HG02938 (cell line): Measurements from ENCODE around the gene SHISA8.
"Not testable (repeated sequence)": the region's sequence is repeated elsewhere in the genome, so short reads cannot be mapped to it uniquely, and the experiment has no call there.

Experiments used
- ATAC-seq: cut with Tn5 transposase; IDR thresholded peaks from one replicate; pipeline ENCODE4 v1.9.1; 2021; ENCODE audit warnings: mild to moderate bottlenecking, moderate library complexity; ENCODE audit not compliant: unreplicated experiment

Gene SHISA8

GRCh38 chr22:41900652-41901312 is 14.1 kb downstream of the SHISA8 start:
- no peak for ATAC-seq

GRCh38 chr22:41899992-41900651 is 14.8 kb downstream of the SHISA8 start:
- ATAC-seq = no peak

GRCh38 chr22:41899110-41899509 is 15.8 kb downstream of the SHISA8 start:
- no peak for ATAC-seq

GRCh38 chr22:41898645-41899044 is 16.2 kb downstream of the SHISA8 start:
- no peak for ATAC-seq

- no peak for ATAC-seq
Measured at GRCh38 chr22:41893591-41894375, 21.1 kb downstream of the SHISA8 start.

- ATAC-seq = no peak
Measured at GRCh38 chr22:41892721-41893120, 22.2 kb downstream of the SHISA8 start.

- no peak for ATAC-seq
Measured at GRCh38 chr22:41891407-41891806, 23.5 kb downstream of the SHISA8 start.

- ATAC-seq = no peak
Measured at GRCh38 chr22:41888627-41889200, 26.2 kb downstream of the SHISA8 start.

- no peak for ATAC-seq
Measured at GRCh38 chr22:41885516-41885915, 29.4 kb downstream of the SHISA8 start.

- ATAC-seq = no peak
Measured at GRCh38 chr22:41885116-41885515, 29.8 kb downstream of the SHISA8 start.

GRCh38 chr22:41883400-41883799 is 31.5 kb downstream of the SHISA8 start:
- no peak for ATAC-seq

- no peak for ATAC-seq
Measured at GRCh38 chr22:41880653-41881052, 34.2 kb downstream of the SHISA8 start.

GRCh38 chr22:41876675-41877074 is 38.2 kb downstream of the SHISA8 start:
- no peak for ATAC-seq

GRCh38 chr22:41876275-41876674 is 38.6 kb downstream of the SHISA8 start:
- no peak for ATAC-seq

GRCh38 chr22:41875531-41876270 is 39.2 kb downstream of the SHISA8 start:
- ATAC-seq = no peak

- no peak for ATAC-seq
Measured at GRCh38 chr22:41874090-41874489, 40.8 kb downstream of the SHISA8 start.

GRCh38 chr22:41873391-41873790 is 41.5 kb downstream of the SHISA8 start:
- no peak for ATAC-seq

GRCh38 chr22:41870786-41871185 is 44.1 kb downstream of the SHISA8 start:
- ATAC-seq = no peak

GRCh38 chr22:41870081-41870480 is 44.8 kb downstream of the SHISA8 start:
- ATAC-seq = not testable (repeated sequence)

GRCh38 chr22:41868556-41868955 is 46.3 kb downstream of the SHISA8 start:
- no peak for ATAC-seq

GRCh38 chr22:41863472-41863871 is 51.4 kb downstream of the SHISA8 start:
- no peak for ATAC-seq
